ENCODE results near the gene CDK5. TPM values are rescaled to one million over a fixed set of nuclear protein-coding genes. Genes with fewer than 3 reads are reported as not detected.
A peak's percentile ranks its signal among the peaks of the same experiment; 100 is the strongest.

CDK5 gene
- total RNA-seq, 1 experiment from 2014 or later = 23.5 TPM

GRCh38 chr7:151018421-151019129 lies 39.1 kb downstream of the CDK5 start:
- Mint-ChIP-seq H3K9me3 (ENCODE audit: low read depth, unreplicated experiment) (no peaks in the 10 kb centered on the region), H3K27me3 (ENCODE audit: unreplicated experiment) (peaks cover 64% of the 10 kb centered on the region), H3K27ac (ENCODE audit: unreplicated experiment) (no peak overlapping the region), H3K4me1 (ENCODE audit: low read depth, unreplicated experiment) (peaks cover 16% of the 10 kb centered on the region), H3K36me3 (ENCODE audit: insufficient read depth, unreplicated experiment) (peaks cover 10% of the 10 kb centered on the region), H3K4me3 (ENCODE audit: low read depth, unreplicated experiment) (peak overlapping the region; percentile 48)
- intact Hi-C loops (cut with micrococcal nuclease; ENCODE audit: unreplicated experiment) = no loop called here
- BruUV-seq (replicated peaks) = no TSS peak
- CTCF ChIA-PET = interaction anchor here (0.8 to 1.3 kb wide), 3 partner anchors 10 to 117 kb away, joined by 3 to 4 read pairs (median 3); partner anchors contain the start of gene ABCB8
- TF ChIP-seq, protein P1, sequence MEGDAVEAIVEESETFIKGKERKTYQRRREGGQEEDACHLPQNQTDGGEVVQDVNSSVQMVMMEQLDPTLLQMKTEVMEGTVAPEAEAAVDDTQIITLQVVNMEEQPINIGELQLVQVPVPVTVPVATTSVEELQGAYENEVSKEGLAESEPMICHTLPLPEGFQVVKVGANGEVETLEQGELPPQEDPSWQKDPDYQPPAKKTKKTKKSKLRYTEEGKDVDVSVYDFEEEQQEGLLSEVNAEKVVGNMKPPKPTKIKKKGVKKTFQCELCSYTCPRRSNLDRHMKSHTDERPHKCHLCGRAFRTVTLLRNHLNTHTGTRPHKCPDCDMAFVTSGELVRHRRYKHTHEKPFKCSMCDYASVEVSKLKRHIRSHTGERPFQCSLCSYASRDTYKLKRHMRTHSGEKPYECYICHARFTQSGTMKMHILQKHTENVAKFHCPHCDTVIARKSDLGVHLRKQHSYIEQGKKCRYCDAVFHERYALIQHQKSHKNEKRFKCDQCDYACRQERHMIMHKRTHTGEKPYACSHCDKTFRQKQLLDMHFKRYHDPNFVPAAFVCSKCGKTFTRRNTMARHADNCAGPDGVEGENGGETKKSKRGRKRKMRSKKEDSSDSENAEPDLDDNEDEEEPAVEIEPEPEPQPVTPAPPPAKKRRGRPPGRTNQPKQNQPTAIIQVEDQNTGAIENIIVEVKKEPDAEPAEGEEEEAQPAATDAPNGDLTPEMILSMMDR (IDR thresholded peaks at IDR 0.05; ENCODE audit: unreplicated experiment) = no peak
- peak; percentile 58 for DNase-seq

DNA sequence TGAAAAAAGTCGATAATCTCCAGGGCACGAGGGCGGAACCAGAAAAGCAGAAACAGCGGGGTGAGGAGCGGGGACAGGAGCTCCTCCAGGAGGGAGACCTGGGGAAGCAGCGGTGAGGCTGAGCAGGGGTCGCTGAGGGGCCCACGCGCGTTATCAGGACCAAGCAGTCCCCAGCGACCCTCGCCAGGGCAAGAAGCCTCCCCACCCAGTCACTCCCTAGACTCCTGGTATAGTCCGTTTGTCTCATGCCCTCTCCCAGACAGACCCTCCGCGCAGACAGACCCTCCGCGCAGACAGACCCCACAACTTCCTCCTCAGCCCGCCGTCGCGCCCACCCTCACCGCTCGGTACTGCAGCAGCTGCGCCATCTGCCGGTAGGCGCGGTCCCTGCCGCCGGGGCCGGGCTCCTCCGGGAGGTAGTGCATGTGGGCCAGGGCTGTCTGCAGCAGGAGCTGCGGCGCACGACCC lies 39.7 kb downstream of the CDK5 start:
- H3K4me3 Mint-ChIP-seq (ENCODE audit: low read depth, unreplicated experiment) = peak overlapping the region; percentile 48
- no peak overlapping the region for H3K27ac Mint-ChIP-seq (ENCODE audit: unreplicated experiment)
- DNase-seq = peak; percentile 64
- no TSS peak for BruUV-seq (replicated peaks)
- no peaks in the 10 kb centered on the region for H3K9me3 Mint-ChIP-seq (ENCODE audit: low read depth, unreplicated experiment)
- peaks cover 16% of the 10 kb centered on the region for H3K4me1 Mint-ChIP-seq (ENCODE audit: low read depth, unreplicated experiment)
- H3K27me3 Mint-ChIP-seq (ENCODE audit: unreplicated experiment) = peaks cover 64% of the 10 kb centered on the region
- intact Hi-C loops (cut with micrococcal nuclease; ENCODE audit: unreplicated experiment) = no loop called here
- CTCF ChIA-PET = interaction anchor here (0.8 to 1.3 kb wide), 3 partner anchors 10 to 117 kb away, joined by 3 to 4 read pairs (median 3); partner anchors contain the start of gene ABCB8
- TF ChIP-seq, protein P1 (IDR thresholded peaks at IDR 0.05; ENCODE audit: unreplicated experiment) = peak; percentile 78
- peaks cover 8% of the 10 kb centered on the region for H3K36me3 Mint-ChIP-seq (ENCODE audit: insufficient read depth, unreplicated experiment)

DNA sequence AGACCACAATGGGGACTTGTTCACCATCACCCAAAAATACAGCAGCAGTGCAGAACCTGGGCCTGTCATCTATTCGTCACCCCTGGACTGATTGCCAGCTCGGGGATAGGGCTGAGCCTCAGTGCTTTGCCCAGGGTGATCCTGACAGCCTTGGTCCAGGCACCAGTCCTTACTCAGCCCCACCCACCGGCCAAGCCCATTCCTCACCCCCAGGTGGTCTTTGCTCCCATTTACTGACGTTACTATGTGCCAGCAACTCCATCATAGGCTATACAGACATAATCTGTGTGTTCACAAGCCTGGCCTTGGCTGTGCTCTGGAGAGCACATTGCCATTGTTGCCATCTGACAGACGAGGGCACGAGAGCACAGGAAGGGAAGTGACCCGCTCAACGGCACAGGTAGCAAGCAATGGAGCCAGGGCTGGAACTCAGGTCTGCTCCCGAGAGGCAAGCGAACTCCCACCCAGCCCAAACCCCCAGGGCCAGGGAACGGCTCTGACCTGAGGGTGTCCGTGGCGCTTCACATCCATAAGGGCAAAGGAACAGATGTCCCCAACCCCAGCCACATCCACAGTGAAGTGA lies 40.2 kb downstream of the CDK5 start:
- Mint-ChIP-seq H3K4me3 (ENCODE audit: low read depth, unreplicated experiment) (peak overlapping the region; percentile 48), H3K9me3 (ENCODE audit: low read depth, unreplicated experiment) (no peaks in the 10 kb centered on the region), H3K4me1 (ENCODE audit: low read depth, unreplicated experiment) (peaks cover 21% of the 10 kb centered on the region), H3K36me3 (ENCODE audit: insufficient read depth, unreplicated experiment) (peaks cover 5% of the 10 kb centered on the region), H3K27me3 (ENCODE audit: unreplicated experiment) (peaks cover 64% of the 10 kb centered on the region), H3K27ac (ENCODE audit: unreplicated experiment) (no peak overlapping the region)
- TF ChIP-seq, protein P1 (IDR thresholded peaks at IDR 0.05; ENCODE audit: unreplicated experiment) = no peak
- intact Hi-C loops (cut with micrococcal nuclease; ENCODE audit: unreplicated experiment) = no loop called here
- DNase-seq = no peak
- CTCF ChIA-PET = interaction anchor here (0.9 kb wide), 1 partner anchor 55 kb away, joined by 3 read pairs; no protein-coding TSS in a partner anchor
- no TSS peak for BruUV-seq (replicated peaks)

GRCh38 chr7:151016942-151017341 lies 40.8 kb downstream of the CDK5 start:
- Mint-ChIP-seq H3K4me1 (ENCODE audit: low read depth, unreplicated experiment) (peaks cover 26% of the 10 kb centered on the region), H3K9me3 (ENCODE audit: low read depth, unreplicated experiment) (no peaks in the 10 kb centered on the region), H3K27me3 (ENCODE audit: unreplicated experiment) (peaks cover 64% of the 10 kb centered on the region), H3K4me3 (ENCODE audit: low read depth, unreplicated experiment) (no peak overlapping the region), H3K36me3 (ENCODE audit: insufficient read depth, unreplicated experiment) (peaks cover 5% of the 10 kb centered on the region), H3K27ac (ENCODE audit: unreplicated experiment) (no peak overlapping the region)
- no TSS peak for BruUV-seq (replicated peaks)
- intact Hi-C loops (cut with micrococcal nuclease; ENCODE audit: unreplicated experiment) = no loop called here
- TF ChIP-seq, protein P1 (IDR thresholded peaks at IDR 0.05; ENCODE audit: unreplicated experiment) = no peak
- CTCF ChIA-PET = interaction anchor here (0.9 kb wide), 1 partner anchor 54 kb away, joined by 3 read pairs; no protein-coding TSS in a partner anchor
- no peak for DNase-seq

Measured in Calu3 (cell line).